ENCODE data around the gene HOXC6. TPM values are rescaled to one million over a fixed set of nuclear protein-coding genes. Genes with fewer than 3 reads are reported as not detected.

Gene HOXC6
- total and polyA plus RNA-seq, 9 of the 15 experiments (the other 6 are each of a cell fraction or from before 2014, with no cell fraction given), result 0.06 to 4.0 (median 1.4) TPM

GRCh38 chr12:54002278-54002914, 25.8 kb upstream of the HOXC6 start:
- TF ChIP-seq ETV6 (IDR thresholded peaks at IDR 0.05; ENCODE audit: borderline replicate concordance in 1 of 2, low read depth in 2 of 2, low read length in 1 of 2), result no peak
- TF ChIP-seq ETV6 (CRISPR knock-in tag; IDR thresholded peaks at IDR 0.05; ENCODE audit: borderline replicate concordance), result no peak
- TF ChIP-seq PTTG1 (tag; IDR thresholded peaks at IDR 0.05; ENCODE audit: low read depth), result no peak
- no peak for TF ChIP-seq ZNF12 (CRISPR knock-in tag; IDR thresholded peaks at IDR 0.05)
- no peak for TF ChIP-seq NFE2 (IDR thresholded peaks at IDR 0.05; ENCODE audit: low read depth)
- no peak for TF ChIP-seq CREB5 (CRISPR knock-in tag; IDR thresholded peaks at IDR 0.05)
- no peak for TF ChIP-seq ZNF282 (CRISPR knock-in tag; IDR thresholded peaks at IDR 0.05)
- H3K9me3 ChIP-seq (replicated peaks; ENCODE audit: control insufficient read depth, insufficient read depth, low read depth, low read length), result no peaks in the 10 kb centered on the region
- FAIRE-seq, result peak; percentile 11
- H4K20me1 ChIP-seq (replicated peaks; ENCODE audit: control insufficient read depth, insufficient read depth, low read length), result no peaks in the 10 kb centered on the region; the same call in 1 of the 2 replicates
- no peak overlapping the region for H2AFZ ChIP-seq (ENCODE audit: low read depth, low read length)
- ATAC-seq, result no peak
- no peaks in the 10 kb centered on the region for H3K9me1 ChIP-seq (ENCODE audit: control insufficient read depth, insufficient read depth, low read length)
- intact Hi-C loops (cut with micrococcal nuclease), result no loop called here
- in situ Hi-C loops (cut with MboI), result no loop called here
- no peaks in the 10 kb centered on the region for H3K36me3 ChIP-seq (ENCODE audit: control insufficient read depth, insufficient read depth, low read length)
- WGBS (ENCODE audit: insufficient coverage, low coverage, missing lambda C conversion rate), result 83% methylated on average over 19 of the region's 19 CpGs
- no peak overlapping the region for H3K27ac ChIP-seq (ENCODE audit: extremely low read depth, low read depth, low read length)
- 0 out of 4 replicates have a peak overlapping the region, but pooled peaks of 1 of the 2 experiments have one; percentile 2 for H3K9ac ChIP-seq (ENCODE audit: insufficient read depth in 1 of 2, low read depth in 2 of 2, low read length in 2 of 2)
- no peak overlapping the region for H3K4me3 ChIP-seq
- no peak overlapping the region for H3K4me2 ChIP-seq (ENCODE audit: insufficient read depth, low read length)
- ChIA-PET CTCF (ENCODE audit: low intra/inter-chr PET ratio) (interaction anchor here (0.6 to 2.7 kb wide), 2 partner anchors 17 to 64 kb away, joined by 5 to 26 read pairs; partner anchors contain the start of gene HOXC10), POLR2A (interaction anchor here (0.6 to 5.6 kb wide), 6 partner anchors 10 to 104 kb away, joined by 3 to 43 read pairs (median 3); no protein-coding TSS in a partner anchor)
- DNase-seq (ENCODE audit: extremely low read depth in 1 of 4, low spot score in 3 of 4), result no peak
- peaks cover 21% of the 10 kb centered on the region for H3K79me2 ChIP-seq (ENCODE audit: control insufficient read depth, insufficient read depth, low read length)
- BruUV-seq (replicated peaks), result TSS peak; percentile 15
- H3K27me3 ChIP-seq (ENCODE audit: control insufficient read depth in 2 of 2, insufficient read depth in 2 of 2, low read length in 2 of 2), result no peaks in the 10 kb centered on the region
- peaks cover 38 to 72% of the 10 kb centered on the region in 2 experiments for H3K4me1 ChIP-seq (replicated peaks in 1 of 2; ENCODE audit: control insufficient read depth in 2 of 2, insufficient read depth in 2 of 2, low read length in 2 of 2)
